H9 (cell line): ENCODE results near the gene COL5A2. TPM values are rescaled to one million over a fixed set of nuclear protein-coding genes. Genes with fewer than 3 reads are reported as not detected.

Experiments
- DNase-seq: peaks from one replicate; pipeline ENCODE4 v3.0.0-alpha.2; 2017
- H2AFZ ChIP-seq: one replicate; pipeline ENCODE4 v1.6.1; 2013; ENCODE audit warnings: mild to moderate bottlenecking, low read length, control low read depth, moderate library complexity
- H2AK5ac ChIP-seq: 2 replicates; pipeline ENCODE4 v1.6.1; 2013; ENCODE audit warnings: low read length, control low read depth, mixed read lengths; ENCODE audit not compliant: insufficient read length
- H2BK120ac ChIP-seq: one replicate; pipeline ENCODE4 v1.6.1; 2013; ENCODE audit warnings: low read depth, mild to moderate bottlenecking, low read length, control low read depth, inconsistent platforms; ENCODE audit not compliant: poor library complexity, severe bottlenecking
- H2BK12ac ChIP-seq: 2 replicates; pipeline ENCODE4 v1.6.1; 2013; ENCODE audit warnings: low read length, control low read depth, mixed read lengths, low read depth; ENCODE audit not compliant: insufficient read length
- H2BK15ac ChIP-seq: 2 replicates; pipeline ENCODE4 v1.6.1; 2013; ENCODE audit warnings: low read depth, low read length, control low read depth
- H2BK20ac ChIP-seq: one replicate; pipeline ENCODE4 v1.6.1; 2013; ENCODE audit warnings: low read depth, mild to moderate bottlenecking, low read length, control low read depth, inconsistent platforms; ENCODE audit not compliant: poor library complexity, severe bottlenecking
- H2BK5ac ChIP-seq: 2 replicates; pipeline ENCODE4 v1.6.1; 2013; ENCODE audit warnings: low read length, control low read depth, mixed read lengths; ENCODE audit not compliant: insufficient read length
- H3K14ac ChIP-seq: 2 replicates; pipeline ENCODE4 v1.6.1; 2013; ENCODE audit warnings: low read length, control low read depth; ENCODE audit not compliant: insufficient read depth
- H3K18ac ChIP-seq: 2 replicates; pipeline ENCODE4 v1.6.1; 2013; ENCODE audit warnings: low read depth, mild to moderate bottlenecking, mixed read lengths, low read length, control low read depth; ENCODE audit not compliant: insufficient read length
- H3K23ac ChIP-seq: 2 replicates; pipeline ENCODE4 v1.6.1; 2013; ENCODE audit warnings: low read length, control low read depth, mixed read lengths, low read depth; ENCODE audit not compliant: insufficient read length
- H3K23me2 ChIP-seq: 2 replicates; pipeline ENCODE4 v1.6.1; 2013; ENCODE audit warnings: low read depth, mild to moderate bottlenecking, mixed read lengths, low read length, control low read depth; ENCODE audit not compliant: insufficient read length, poor library complexity, severe bottlenecking
- H3K27ac ChIP-seq: 2 replicates; pipeline ENCODE4 v1.5.1; 2013; ENCODE audit warnings: low read length, control low read depth, mixed read lengths, low read depth; ENCODE audit not compliant: insufficient read length
- H3K27me3 ChIP-seq: 2 replicates; pipeline ENCODE4 v1.6.1; 2013; ENCODE audit warnings: low read length, control low read depth, inconsistent platforms; ENCODE audit not compliant: insufficient read depth
- H3K4ac ChIP-seq: 2 replicates; pipeline ENCODE4 v1.6.1; 2013; ENCODE audit warnings: low read depth, mild to moderate bottlenecking, control low read depth, inconsistent platforms, low read length, moderate library complexity
- H3K4me1 ChIP-seq: 2 replicates; pipeline ENCODE4 v1.6.1; 2013; ENCODE audit warnings: low read length, control low read depth, inconsistent platforms; ENCODE audit not compliant: insufficient read depth
- H3K4me2 ChIP-seq: 2 replicates; pipeline ENCODE4 v1.6.1; 2013; ENCODE audit warnings: low read length, control low read depth, mixed read lengths; ENCODE audit not compliant: insufficient read length, insufficient read depth
- H3K56ac ChIP-seq: 2 replicates; pipeline ENCODE4 v1.6.1; 2013; ENCODE audit warnings: low read depth, mild to moderate bottlenecking, mixed read lengths, low read length, control low read depth; ENCODE audit not compliant: insufficient read length
- H3K79me1 ChIP-seq: 2 replicates; pipeline ENCODE4 v1.6.1; 2013; ENCODE audit warnings: low read depth, mild to moderate bottlenecking, moderate library complexity, low read length, control low read depth, inconsistent platforms; ENCODE audit not compliant: insufficient read depth, poor library complexity, severe bottlenecking
- H3K79me2 ChIP-seq: 2 replicates; pipeline ENCODE4 v1.6.1; 2013; ENCODE audit warnings: low read length, control low read depth, inconsistent platforms; ENCODE audit not compliant: insufficient read depth
- H3K9ac ChIP-seq: 2 replicates; pipeline ENCODE4 v1.6.1; 2013; ENCODE audit warnings: low read length, control low read depth, mixed read lengths; ENCODE audit not compliant: insufficient read length; ENCODE audit errors: extremely low read depth
- H3K9me3 ChIP-seq: one replicate; pipeline ENCODE4 v1.6.1; 2013; ENCODE audit warnings: low read depth, low read length, inconsistent platforms; ENCODE audit not compliant: control insufficient read depth
- H3T11ph ChIP-seq: one replicate; pipeline ENCODE4 v1.6.1; 2013; ENCODE audit warnings: mild to moderate bottlenecking, low read length, control low read depth, inconsistent platforms
- H4K20me1 ChIP-seq: one replicate; pipeline ENCODE4 v1.6.1; 2013; ENCODE audit not compliant: control insufficient read depth, insufficient read length, insufficient read depth
- H4K5ac ChIP-seq: 2 replicates; pipeline ENCODE4 v1.6.1; 2013; ENCODE audit warnings: low read depth, mild to moderate bottlenecking, mixed read lengths, low read length, control low read depth; ENCODE audit not compliant: insufficient read length
- H4K8ac ChIP-seq: replicated peaks from 2 replicates; pipeline ENCODE4 v1.6.1; 2013; ENCODE audit warnings: low read length, control low read depth, mixed read lengths, low read depth; ENCODE audit not compliant: insufficient read length
- H4K91ac ChIP-seq: 2 replicates; pipeline ENCODE4 v1.6.1; 2013; ENCODE audit warnings: low read depth, mild to moderate bottlenecking, moderate library complexity, mixed read lengths, low read length, control low read depth; ENCODE audit not compliant: insufficient read length
- H3K27ac Mint-ChIP-seq, 3 experiments: 2 replicates in 2 of 3; 3 replicates in 1 of 3; pipeline ENCODE4 v1.8.0; 2020 to 2021; ENCODE audit warnings: mixed read lengths in 3 of 3, mild to moderate bottlenecking in 1 of 3, moderate library complexity in 1 of 3
- H3K27me3 Mint-ChIP-seq: 2 replicates; pipeline ENCODE4 v1.8.0; 2021; ENCODE audit warnings: low read depth, mild to moderate bottlenecking, moderate library complexity, mixed read lengths
- H3K36me3 Mint-ChIP-seq, 3 experiments: 2 replicates in 2 of 3; 3 replicates in 1 of 3; pipeline ENCODE4 v1.8.0; 2020 to 2021; ENCODE audit warnings: low read depth in 3 of 3, mixed read lengths in 3 of 3; ENCODE audit not compliant: insufficient read depth in 1 of 3
- H3K4me1 Mint-ChIP-seq, 2 experiments: 2 replicates each; pipeline ENCODE4 v1.8.0; 2020; ENCODE audit warnings: mixed read lengths in 2 of 2
- H3K4me3 Mint-ChIP-seq, 2 experiments: 2 replicates in 1 of 2; 3 replicates in 1 of 2; pipeline ENCODE4 v1.8.0; 2020 to 2021; ENCODE audit warnings: mild to moderate bottlenecking in 2 of 2, mixed read lengths in 2 of 2, moderate library complexity in 1 of 2
- H3K9me3 Mint-ChIP-seq, 2 experiments: 2 replicates in 1 of 2; 3 replicates in 1 of 2; pipeline ENCODE4 v1.8.0; 2020; ENCODE audit warnings: mild to moderate bottlenecking in 2 of 2, mixed read lengths in 2 of 2, moderate library complexity in 1 of 2
- CTCF ChIP-seq: fragments of 200-600 bp; sonication (generic); conservative IDR thresholded peaks from 3 replicates; pipeline ENCODE4 v1.8.0; 2021; ENCODE audit warnings: antibody characterized with exemption, mild to moderate bottlenecking
- WGBS: extraction: QIAGEN DNeasy Blood & Tissue Kit; methylation state at CpG from one replicate; pipeline ENCODE4 v1.1.7; 2013; ENCODE audit warnings: missing lambda C conversion rate, low lambda C conversion rate, mixed read lengths; ENCODE audit not compliant: insufficient read length; ENCODE audit errors: extremely low coverage; 5-methylcytosine and 5-hydroxymethylcytosine counted together
- total RNA-seq: library from RNA; stranded (reverse); gene quantifications from 2 replicates; pipeline ENCODE4 v1.2.1, GENCODE V29; 2021

COL5A2 gene
- total RNA-seq, 1 experiment from 2014 or later: 10.5 TPM

GRCh38 chr2:189190685-189191084 lies 11.1 kb upstream of the COL5A2 start:
- Histone ChIP-seq H4K91ac (no peak overlapping the region), H3K4me2 (no peak overlapping the region), H2BK20ac (no peak overlapping the region), H3K4ac (no peak overlapping the region), H3K27ac (no peak overlapping the region), H2AFZ (no peak overlapping the region), H3K79me2 (no peaks in the 10 kb centered on the region), H3K27me3 (no peaks in the 10 kb centered on the region), H3K56ac (no peak overlapping the region), H2BK5ac (no peak overlapping the region), H4K8ac (no peak overlapping the region), H3K9me3 (no peaks in the 10 kb centered on the region), H3K14ac (no peak overlapping the region), H3K18ac (no peak overlapping the region), H3K23me2 (no peaks in the 10 kb centered on the region), H3K9ac (no peak overlapping the region), H2BK12ac (no peak overlapping the region), H3K23ac (no peak overlapping the region), H2AK5ac (no peak overlapping the region), H3K79me1 (no peaks in the 10 kb centered on the region), H2BK15ac (no peak overlapping the region), H3K4me1 (no peaks in the 10 kb centered on the region), H3T11ph (no peak overlapping the region), H2BK120ac (no peak overlapping the region), H4K5ac (no peak overlapping the region), H4K20me1 (no peaks in the 10 kb centered on the region)
- WGBS: no CpG with 5 or more reads among the region's 3 CpGs
- TF ChIP-seq CTCF: no peak
- Mint-ChIP-seq H3K27ac (no peak overlapping the region; a peak in 1 of 7 replicates), H3K9me3 (peaks cover 0 to 4% of the 10 kb centered on the region in 2 experiments; a peak in 1 of 5 replicates), H3K4me1 (peaks cover 3 to 4% of the 10 kb centered on the region in 2 experiments; a peak in 3 of 4 replicates), H3K4me3 (no peak overlapping the region), H3K27me3 (no peaks in the 10 kb centered on the region), H3K36me3 (0 out of 7 replicates have a peak, but pooled peaks cover 0 to under 1% (median 0%) of the 10 kb centered on the region in 3 experiments)
- DNase-seq: no peak
